ENCODE data around the gene TCF19.

TCF19 gene

GRCh38 chr6:31158140-31158862, at the start of gene TCF19:
Gene TCF19, plus strand, starts transcription at chr6:31158589. Its CDS starts 881 bp downstream, at chr6:31159470.
- peak within 1 kb of the TSS; percentile 76 for H3K27ac ChIP-seq
- H4K20me1 ChIP-seq: no peaks in the 10 kb centered on the region
- no peak for TF ChIP-seq Cebpa-rat (IDR thresholded peaks at IDR 0.05)
- peak within 1 kb of the TSS; percentile 96 for H3K4me2 ChIP-seq
- peak within 1 kb of the TSS; percentile 78 for H3K4me3 ChIP-seq
- peaks cover 36% of the 10 kb centered on the region for H3K4me1 ChIP-seq
- no peaks in the 10 kb centered on the region for H3K27me3 ChIP-seq
- H3K9me3 ChIP-seq: no peaks in the 10 kb centered on the region
- H3K9ac ChIP-seq: peak within 1 kb of the TSS; percentile 80
- H3K36me3 ChIP-seq: peaks cover 54% of the 10 kb centered on the region

GRCh38 chr6:31110825-31111582, 47.4 kb upstream of the TCF19 start:
- no peaks in the 10 kb centered on the region for H3K4me1 ChIP-seq
- no peaks in the 10 kb centered on the region for H3K9me3 ChIP-seq
- no peaks in the 10 kb centered on the region for H3K27me3 ChIP-seq
- H3K4me2 ChIP-seq: no peak overlapping the region
- no peak overlapping the region for H3K27ac ChIP-seq
- no peak for TF ChIP-seq Cebpa-rat (IDR thresholded peaks at IDR 0.05)
- H3K4me3 ChIP-seq: no peak overlapping the region
- no peak overlapping the region for H3K9ac ChIP-seq
- no peaks in the 10 kb centered on the region for H3K36me3 ChIP-seq
- no peaks in the 10 kb centered on the region for H4K20me1 ChIP-seq

DNA sequence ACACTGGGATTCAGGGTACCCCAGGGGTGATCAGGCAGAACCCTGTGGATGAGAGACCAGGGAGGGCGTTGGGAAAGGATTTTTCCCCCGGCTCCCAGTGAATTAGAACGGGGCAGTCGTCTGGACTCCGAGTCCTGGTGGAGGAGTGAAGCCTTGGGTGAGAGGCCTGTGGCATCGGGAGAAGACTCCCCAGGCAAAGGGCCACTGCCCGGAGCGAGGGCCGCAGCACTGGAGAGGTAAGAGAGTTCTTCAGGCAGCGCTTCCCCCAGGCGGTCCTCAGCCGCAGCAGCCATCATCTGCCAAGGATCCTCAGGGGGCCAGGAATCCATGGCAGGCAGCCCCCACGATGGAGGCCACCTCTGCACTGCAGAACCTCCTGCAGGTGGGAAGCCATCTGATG, 46.7 kb upstream of the TCF19 start:
- no peaks in the 10 kb centered on the region for H4K20me1 ChIP-seq
- H3K36me3 ChIP-seq: no peaks in the 10 kb centered on the region
- H3K9me3 ChIP-seq: no peaks in the 10 kb centered on the region
- no peak overlapping the region for H3K4me2 ChIP-seq
- H3K4me1 ChIP-seq: no peaks in the 10 kb centered on the region
- H3K27ac ChIP-seq: no peak overlapping the region
- H3K4me3 ChIP-seq: no peak overlapping the region
- no peak overlapping the region for H3K9ac ChIP-seq
- TF ChIP-seq Cebpa-rat (IDR thresholded peaks at IDR 0.05): no peak
- H3K27me3 ChIP-seq: no peaks in the 10 kb centered on the region

DNA sequence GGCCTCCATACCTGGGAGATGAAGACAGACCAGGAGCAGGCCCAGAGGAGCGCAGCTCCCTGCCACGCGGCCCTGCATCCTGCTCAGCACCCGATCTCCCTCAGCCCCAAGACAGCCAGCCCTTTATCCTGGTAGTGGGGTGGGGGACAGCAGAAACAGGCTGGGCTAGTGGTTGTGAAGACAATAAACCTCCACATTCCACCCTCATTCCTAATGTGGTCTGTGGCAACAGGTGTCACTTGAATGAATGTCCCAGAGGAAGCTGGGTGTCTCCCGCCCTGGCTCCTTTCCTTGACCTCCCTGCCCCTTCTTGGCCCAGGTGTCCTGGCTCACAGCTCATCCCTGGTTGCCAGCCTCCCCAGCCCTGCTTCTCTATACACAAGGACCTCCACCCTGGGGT, 45.9 kb upstream of the TCF19 start, which contains the start of gene C6orf15:
C6orf15 (minus strand) TSS at position 98 of the 400 bp plus-strand sequence; CDS start at position 78, 20 bp downstream.
- TF ChIP-seq Cebpa-rat (IDR thresholded peaks at IDR 0.05): no peak
- no peaks in the 10 kb centered on the region for H3K27me3 ChIP-seq

DNA sequence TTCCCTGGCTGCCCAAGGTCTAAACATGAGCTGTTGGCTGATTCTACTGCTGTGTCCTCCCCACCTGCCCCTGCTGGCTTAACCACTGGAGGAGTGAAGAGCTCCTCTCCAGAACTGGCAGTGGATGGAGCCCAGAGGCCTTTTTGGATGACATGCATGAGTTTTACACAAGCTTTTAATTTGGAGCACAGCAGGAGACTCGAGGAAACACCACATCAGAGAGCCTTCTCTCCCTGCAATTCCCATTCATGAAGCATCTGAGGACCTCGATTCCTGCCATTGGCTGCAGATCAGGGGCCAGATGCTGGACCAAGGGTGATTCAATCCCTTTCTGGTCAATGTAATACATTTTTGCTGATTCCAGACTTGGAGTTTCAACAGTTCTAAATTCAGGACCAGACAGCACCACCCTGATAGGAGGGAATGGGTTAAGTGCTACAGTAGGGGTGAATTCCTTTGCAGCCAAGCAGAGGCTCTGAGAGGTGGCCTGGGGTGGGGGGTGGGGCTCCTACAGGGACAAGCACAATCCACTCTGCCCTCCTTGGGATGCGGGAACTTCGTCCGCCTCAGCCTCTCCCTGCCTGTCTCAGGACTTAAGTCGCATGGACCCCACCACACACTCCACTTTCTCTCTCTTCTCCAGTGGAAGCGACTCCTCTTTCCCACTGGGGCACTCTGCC, 44.4 kb upstream of the TCF19 start:
- H4K20me1 ChIP-seq: no peaks in the 10 kb centered on the region
- no peaks in the 10 kb centered on the region for H3K36me3 ChIP-seq
- no peak overlapping the region for H3K27ac ChIP-seq
- TF ChIP-seq Cebpa-rat (IDR thresholded peaks at IDR 0.05): no peak
- no peak overlapping the region for H3K4me2 ChIP-seq
- H3K27me3 ChIP-seq: no peaks in the 10 kb centered on the region
- no peak overlapping the region for H3K9ac ChIP-seq
- H3K9me3 ChIP-seq: no peaks in the 10 kb centered on the region
- no peaks in the 10 kb centered on the region for H3K4me1 ChIP-seq
- no peak overlapping the region for H3K4me3 ChIP-seq

More for the DNA sequence above, 45.9 kb upstream of the TCF19 start, which contains the start of gene C6orf15:
- no peak within 1 kb of the TSS for H3K4me3 ChIP-seq
- no peak within 1 kb of the TSS for H3K4me2 ChIP-seq
- H4K20me1 ChIP-seq: no peaks in the 10 kb centered on the region
- H3K9ac ChIP-seq: no peak within 1 kb of the TSS
- no peaks in the 10 kb centered on the region for H3K9me3 ChIP-seq
- no peaks in the 10 kb centered on the region for H3K36me3 ChIP-seq
- H3K27ac ChIP-seq: no peak within 1 kb of the TSS
- H3K4me1 ChIP-seq: no peaks in the 10 kb centered on the region

GRCh38 chr6:31114541-31114878, 43.9 kb upstream of the TCF19 start, which contains the start of gene PSORS1C1:
Gene PSORS1C1, plus strand, starts transcription at chr6:31114800. Its CDS starts 14,833 bp downstream, at chr6:31129633.
- Histone ChIP-seq H3K9me3 (no peaks in the 10 kb centered on the region), H4K20me1 (no peaks in the 10 kb centered on the region), H3K27ac (no peak within 1 kb of the TSS), H3K27me3 (no peaks in the 10 kb centered on the region), H3K4me1 (no peaks in the 10 kb centered on the region), H3K36me3 (no peaks in the 10 kb centered on the region), H3K4me2 (no peak within 1 kb of the TSS), H3K9ac (no peak within 1 kb of the TSS), H3K4me3 (no peak within 1 kb of the TSS)
- TF ChIP-seq Cebpa-rat (IDR thresholded peaks at IDR 0.05): no peak

DNA sequence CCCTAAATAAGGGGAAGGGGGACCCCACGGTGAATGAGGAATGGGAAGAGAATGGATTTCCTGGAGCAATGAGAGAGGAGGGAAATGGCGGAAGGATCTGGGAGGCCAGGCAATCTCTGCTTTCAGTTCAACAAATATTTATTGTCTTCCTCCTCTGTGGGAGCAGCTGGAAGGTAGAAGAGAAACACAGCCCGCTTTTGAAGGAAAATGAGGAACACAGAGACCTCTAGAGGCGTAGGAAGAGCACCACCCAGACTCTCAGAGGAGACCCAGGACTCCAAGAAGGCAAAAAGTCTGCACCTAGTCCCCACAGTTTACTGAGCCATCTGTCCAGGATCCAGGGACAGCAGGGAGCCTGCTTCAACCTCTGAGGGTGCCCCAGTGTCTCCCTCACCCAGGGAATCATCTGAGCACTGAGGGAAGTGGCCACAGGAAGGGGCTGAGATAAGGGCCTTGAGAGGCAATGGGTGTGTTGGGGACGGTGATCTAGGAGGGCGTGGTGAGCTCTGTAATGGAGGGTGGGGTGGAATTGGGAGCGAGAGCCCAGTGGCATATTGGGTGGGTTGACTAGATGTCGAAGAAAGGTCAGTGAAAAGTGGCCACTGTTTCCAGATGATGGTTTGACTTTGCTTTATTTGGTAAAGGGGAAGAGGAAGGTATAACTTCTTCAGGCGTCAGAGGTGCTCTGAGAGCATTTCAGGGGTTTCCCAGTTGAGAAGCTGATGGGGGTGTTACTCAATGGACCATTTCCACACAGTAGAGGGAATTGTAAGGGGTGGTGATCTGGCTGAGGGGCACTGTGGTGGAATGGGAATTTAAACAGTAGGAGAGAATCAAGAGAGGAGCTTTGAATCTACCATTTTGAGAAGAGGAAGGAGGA, 43.2 kb upstream of the TCF19 start:
- H3K27me3 ChIP-seq: no peaks in the 10 kb centered on the region
- no peak overlapping the region for H3K4me3 ChIP-seq
- H4K20me1 ChIP-seq: no peaks in the 10 kb centered on the region
- H3K4me1 ChIP-seq: no peaks in the 10 kb centered on the region
- TF ChIP-seq Cebpa-rat (IDR thresholded peaks at IDR 0.05): no peak
- no peaks in the 10 kb centered on the region for H3K9me3 ChIP-seq
- H3K36me3 ChIP-seq: no peaks in the 10 kb centered on the region
- H3K4me2 ChIP-seq: no peak overlapping the region
- no peak overlapping the region for H3K27ac ChIP-seq
- H3K9ac ChIP-seq: no peak overlapping the region

GRCh38 chr6:31115941-31116560, 42.3 kb upstream of the TCF19 start:
- H3K36me3 ChIP-seq: no peaks in the 10 kb centered on the region
- no peaks in the 10 kb centered on the region for H4K20me1 ChIP-seq
- no peaks in the 10 kb centered on the region for H3K4me1 ChIP-seq
- no peak overlapping the region for H3K27ac ChIP-seq
- H3K9me3 ChIP-seq: no peaks in the 10 kb centered on the region
- no peak overlapping the region for H3K9ac ChIP-seq
- no peak overlapping the region for H3K4me2 ChIP-seq
- TF ChIP-seq Cebpa-rat (IDR thresholded peaks at IDR 0.05): no peak
- H3K27me3 ChIP-seq: no peaks in the 10 kb centered on the region
- H3K4me3 ChIP-seq: no peak overlapping the region

Data from BLaER1 (cell line).